ENCODE results near the gene MYO18A. TPM values are rescaled to one million over a fixed set of nuclear protein-coding genes. Genes with fewer than 3 reads are reported as not detected.
"Not testable (repeated sequence)": the region's sequence is repeated elsewhere in the genome, so short reads cannot be mapped to it uniquely, and the experiment has no call there.

Gene MYO18A
- total RNA-seq, 4 donors from 2014 or later, result 526 to 1,058 (median 835) TPM

DNA sequence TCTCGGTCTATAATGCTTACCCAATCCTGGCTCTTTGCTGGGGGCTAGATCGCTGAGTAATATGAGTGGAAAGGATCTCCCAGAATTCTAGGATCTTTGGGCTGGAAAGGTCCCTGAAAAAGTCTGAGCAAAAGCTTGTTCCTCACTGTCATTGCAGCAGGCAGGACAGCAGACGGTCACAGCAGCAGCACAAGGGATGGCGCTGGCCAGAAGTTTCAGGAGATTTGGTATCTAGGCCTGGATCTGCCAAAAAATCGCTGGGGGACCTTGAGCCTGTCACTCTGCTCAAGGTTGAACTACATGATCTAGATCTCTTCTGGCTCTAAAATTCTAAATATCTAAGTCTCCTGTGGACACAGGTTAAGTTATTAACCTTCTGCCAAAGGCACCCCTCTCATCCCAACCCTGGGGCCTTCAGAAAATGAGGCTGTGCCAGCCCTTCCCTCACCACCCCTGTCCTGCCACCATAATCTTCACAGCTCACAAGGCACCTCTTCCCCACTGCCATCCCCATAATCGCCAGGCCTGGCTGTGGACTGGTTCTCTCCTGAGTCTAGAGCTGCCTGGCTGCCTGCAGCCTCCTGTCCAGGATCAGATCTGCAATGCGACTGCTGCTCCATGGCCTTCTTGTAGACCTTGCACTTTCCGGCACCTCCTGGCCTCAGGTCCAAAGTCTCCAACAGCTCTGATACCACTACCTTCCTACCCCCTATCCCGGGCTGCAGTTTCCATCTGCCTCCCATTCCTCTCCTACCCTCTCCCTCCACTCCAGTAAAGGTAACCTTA lies 10.2 kb downstream of the MYO18A start:
- intact Hi-C loops (cut with DNase I; ENCODE audit: low total_unique reads) (no loop called here), in situ Hi-C loops (cut with MboI; ENCODE audit: low sequenced_read_pairs in 4 of 4) (loop anchor here in 1 of 4 donors (25.0 kb wide), 1 partner anchor 117 kb away; the partner anchor contains the start of gene NUFIP2)
- no peaks in the 10 kb centered on the region for H3K9me3 ChIP-seq
- ATAC-seq (no peak), DNase-seq (no peak)
- H3K4me3 ChIP-seq, result no peak overlapping the region
- peaks cover 0 to 12% of the 10 kb centered on the region in 2 donors for H3K36me3 ChIP-seq
- peaks cover 0 to 4% of the 10 kb centered on the region in 2 donors for H3K4me1 ChIP-seq
- TF ChIP-seq POLR2A (IDR thresholded peaks at IDR 0.05), result no peak
- TF ChIP-seq, protein P1, sequence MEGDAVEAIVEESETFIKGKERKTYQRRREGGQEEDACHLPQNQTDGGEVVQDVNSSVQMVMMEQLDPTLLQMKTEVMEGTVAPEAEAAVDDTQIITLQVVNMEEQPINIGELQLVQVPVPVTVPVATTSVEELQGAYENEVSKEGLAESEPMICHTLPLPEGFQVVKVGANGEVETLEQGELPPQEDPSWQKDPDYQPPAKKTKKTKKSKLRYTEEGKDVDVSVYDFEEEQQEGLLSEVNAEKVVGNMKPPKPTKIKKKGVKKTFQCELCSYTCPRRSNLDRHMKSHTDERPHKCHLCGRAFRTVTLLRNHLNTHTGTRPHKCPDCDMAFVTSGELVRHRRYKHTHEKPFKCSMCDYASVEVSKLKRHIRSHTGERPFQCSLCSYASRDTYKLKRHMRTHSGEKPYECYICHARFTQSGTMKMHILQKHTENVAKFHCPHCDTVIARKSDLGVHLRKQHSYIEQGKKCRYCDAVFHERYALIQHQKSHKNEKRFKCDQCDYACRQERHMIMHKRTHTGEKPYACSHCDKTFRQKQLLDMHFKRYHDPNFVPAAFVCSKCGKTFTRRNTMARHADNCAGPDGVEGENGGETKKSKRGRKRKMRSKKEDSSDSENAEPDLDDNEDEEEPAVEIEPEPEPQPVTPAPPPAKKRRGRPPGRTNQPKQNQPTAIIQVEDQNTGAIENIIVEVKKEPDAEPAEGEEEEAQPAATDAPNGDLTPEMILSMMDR (IDR thresholded peaks at IDR 0.05 in 4 of 5, conservative IDR thresholded peaks at IDR 0.05 in 1 of 5), result no peak
- H3K27ac ChIP-seq, result no peak overlapping the region
- no peaks in the 10 kb centered on the region for H3K27me3 ChIP-seq

DNA sequence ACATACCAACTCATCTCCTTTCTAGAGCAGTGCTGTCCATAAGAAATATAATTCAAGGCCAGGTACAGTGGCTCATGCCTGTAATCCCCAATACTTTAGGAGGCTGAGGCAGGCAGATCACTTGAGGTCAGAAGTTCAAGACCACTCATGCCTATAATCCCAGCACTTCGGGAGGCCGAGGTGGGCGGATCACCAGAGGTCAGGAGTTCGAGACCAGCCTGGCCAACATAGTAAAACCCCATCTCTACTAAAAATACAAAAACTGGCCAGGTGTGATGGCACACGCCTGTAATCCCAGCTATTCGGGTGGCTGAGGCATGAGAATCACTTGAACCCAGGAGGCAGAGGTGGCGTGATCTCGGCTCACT lies 11.5 kb downstream of the MYO18A start:
- H3K27ac ChIP-seq; DNase-seq; H3K9me3 ChIP-seq; H3K4me1 ChIP-seq; intact Hi-C loops (cut with DNase I; ENCODE audit: low total_unique reads); H3K4me3 ChIP-seq; ATAC-seq; H3K27me3 ChIP-seq: not testable (repeated sequence)
- peaks cover 0 to 12% of the 10 kb centered on the region in 2 donors for H3K36me3 ChIP-seq
- in situ Hi-C loops (cut with MboI; ENCODE audit: low sequenced_read_pairs in 4 of 4), result loop anchor here in 1 of 4 donors (25.0 kb wide), 1 partner anchor 119 kb away; the partner anchor contains the start of gene NUFIP2

DNA sequence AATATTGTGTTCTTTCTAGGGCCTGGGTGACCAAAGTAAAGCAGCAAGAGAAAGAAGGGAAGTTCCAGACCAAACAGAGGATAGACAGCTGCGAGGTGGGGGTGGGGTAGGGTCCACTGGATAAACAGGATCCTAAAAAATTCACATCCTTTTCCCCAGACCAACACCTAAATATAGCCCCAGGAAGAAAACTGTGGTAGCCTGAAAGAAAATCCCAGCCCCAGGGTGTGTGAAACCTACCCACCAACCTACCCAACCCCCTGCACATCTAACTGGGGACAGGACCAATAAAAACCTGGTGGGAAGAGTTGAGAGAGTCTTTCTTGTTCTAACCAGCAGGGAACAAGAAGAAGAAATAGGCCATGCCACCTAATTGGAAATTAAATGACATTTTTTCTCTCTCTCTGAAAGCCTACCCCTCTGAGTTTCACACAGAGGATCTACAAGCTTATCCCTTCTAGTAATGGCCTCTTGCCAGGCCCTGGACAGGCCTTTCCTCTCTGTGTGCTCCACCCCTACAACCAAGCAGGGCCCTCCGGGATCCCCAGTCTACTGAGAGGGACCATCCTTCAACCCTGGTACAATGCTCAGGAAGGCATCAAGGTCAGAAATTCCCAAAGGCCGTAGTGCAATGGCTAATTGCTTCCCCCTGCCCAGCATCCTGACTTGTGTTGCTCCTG lies 12.0 kb downstream of the MYO18A start:
- in situ Hi-C loops (cut with MboI; ENCODE audit: low sequenced_read_pairs in 4 of 4) (loop anchor here in 1 of 4 donors (25.0 kb wide), 1 partner anchor 119 kb away; the partner anchor contains the start of gene NUFIP2), intact Hi-C loops (cut with DNase I; ENCODE audit: low total_unique reads) (no loop called here)
- no peak overlapping the region for H3K27ac ChIP-seq
- no peak for DNase-seq
- TF ChIP-seq, protein P1 (IDR thresholded peaks at IDR 0.05 in 4 of 5, conservative IDR thresholded peaks at IDR 0.05 in 1 of 5), result no peak
- no peak for TF ChIP-seq POLR2A (IDR thresholded peaks at IDR 0.05)
- H3K9me3 ChIP-seq, result no peaks in the 10 kb centered on the region
- no peak for ATAC-seq
- H3K4me1 ChIP-seq, result peaks cover 0 to 7% of the 10 kb centered on the region in 2 donors
- H3K36me3 ChIP-seq, result peaks cover 0 to 12% of the 10 kb centered on the region in 2 donors
- no peak overlapping the region for H3K4me3 ChIP-seq
- no peaks in the 10 kb centered on the region for H3K27me3 ChIP-seq

DNA sequence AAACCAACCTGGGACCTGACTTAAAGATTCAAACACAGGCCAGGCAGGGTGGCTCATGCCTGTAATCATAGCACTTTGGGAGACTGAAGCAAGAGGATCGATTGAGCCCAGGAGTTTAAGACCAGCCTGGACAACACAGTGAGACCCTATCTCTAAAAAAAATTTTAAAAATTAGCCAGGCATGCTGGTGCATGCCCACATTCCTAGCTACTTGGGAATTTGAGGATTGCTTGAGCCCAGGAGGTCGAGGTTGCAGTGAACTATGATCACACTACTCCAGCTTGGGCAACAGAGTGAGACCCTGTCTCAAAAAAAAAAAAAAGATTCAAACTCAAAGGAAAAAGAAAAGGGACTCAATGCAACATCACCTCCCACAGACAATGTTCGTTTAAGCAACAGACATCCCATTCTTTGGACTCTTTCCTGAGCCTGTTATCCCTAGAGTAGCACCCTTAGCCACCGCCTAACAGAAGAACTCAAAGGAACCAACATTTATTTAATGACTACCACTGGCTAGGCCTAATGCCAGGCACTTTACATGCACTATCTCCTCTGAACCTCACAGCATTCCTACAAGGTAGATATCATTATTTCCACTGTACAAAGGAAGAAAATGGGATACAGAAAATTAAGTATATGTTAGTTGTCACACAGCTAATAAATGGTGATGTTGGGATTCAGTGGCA lies 12.7 kb downstream of the MYO18A start:
- Histone ChIP-seq H3K9me3 (no peaks in the 10 kb centered on the region), H3K27me3 (no peaks in the 10 kb centered on the region), H3K27ac (no peak overlapping the region), H3K4me3 (no peak overlapping the region), H3K36me3 (peaks cover 0 to 12% of the 10 kb centered on the region in 2 donors), H3K4me1 (peaks cover 0 to 7% of the 10 kb centered on the region in 2 donors)
- intact Hi-C loops (cut with DNase I; ENCODE audit: low total_unique reads) (no loop called here), in situ Hi-C loops (cut with MboI; ENCODE audit: low sequenced_read_pairs in 4 of 4) (loop anchor here in 1 of 4 donors (25.0 kb wide), 1 partner anchor 120 kb away; the partner anchor contains the start of gene NUFIP2)
- no peak for ATAC-seq
- no peak for DNase-seq
- no peak for TF ChIP-seq POLR2A (IDR thresholded peaks at IDR 0.05)
- TF ChIP-seq, protein P1 (IDR thresholded peaks at IDR 0.05 in 4 of 5, conservative IDR thresholded peaks at IDR 0.05 in 1 of 5), result no peak

Data from gastrocnemius medialis (tissue), 4 donors.